GM21529 (cell line): ENCODE measurements around the gene SRPRB.
"Not testable (repeated sequence)": the region's sequence is repeated elsewhere in the genome, so short reads cannot be mapped to it uniquely, and the experiment has no call there.

ENCODE experiments used
- ATAC-seq: cut with Tn5 transposase; IDR thresholded peaks from one replicate; pipeline ENCODE4 v1.9.1; 2021; ENCODE audit not compliant: unreplicated experiment

Gene SRPRB

DNA sequence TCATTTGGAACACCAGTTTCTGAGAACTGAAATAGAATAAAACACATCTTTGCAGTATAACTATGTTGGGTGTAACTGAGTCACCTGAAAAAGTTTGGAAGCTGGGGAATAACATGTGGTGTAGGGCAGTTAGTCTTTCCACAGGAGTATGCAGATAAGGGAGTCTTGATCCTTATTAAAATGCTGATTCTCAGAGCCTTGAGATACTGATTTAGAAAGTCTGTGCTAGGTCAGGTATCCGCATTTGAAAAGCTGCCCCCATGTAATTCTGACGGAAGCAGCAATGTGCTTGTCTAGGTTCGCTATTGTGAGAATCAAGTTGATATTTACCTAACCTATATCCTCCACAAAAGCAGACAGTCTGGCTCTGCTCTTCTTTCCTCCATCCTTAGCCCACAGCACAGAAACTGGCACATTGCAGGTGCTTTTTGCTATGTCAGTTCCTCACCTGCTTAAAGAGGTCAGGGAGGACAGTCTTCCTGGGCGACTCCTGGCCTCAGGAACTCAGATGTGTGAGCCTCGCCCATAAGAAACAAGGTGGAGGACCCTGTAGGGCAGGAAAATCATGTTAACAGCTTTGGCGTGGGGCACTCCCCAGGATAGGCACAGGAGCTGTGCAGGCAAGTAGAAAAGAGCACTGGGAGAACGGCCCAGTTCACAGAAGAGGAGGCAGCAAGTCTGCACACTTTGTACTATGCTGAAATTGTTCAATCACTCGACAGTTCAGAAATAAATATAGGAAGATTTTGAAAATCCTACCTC lies 27.6 kb upstream of the SRPRB start:
- ATAC-seq = no peak

- no peak for ATAC-seq
These were observed 25.9 kb upstream of the SRPRB start for GRCh38 chr3:133779626-133780203.

GRCh38 chr3:133780756-133781155 lies 24.9 kb upstream of the SRPRB start:
- not testable (repeated sequence) for ATAC-seq

DNA sequence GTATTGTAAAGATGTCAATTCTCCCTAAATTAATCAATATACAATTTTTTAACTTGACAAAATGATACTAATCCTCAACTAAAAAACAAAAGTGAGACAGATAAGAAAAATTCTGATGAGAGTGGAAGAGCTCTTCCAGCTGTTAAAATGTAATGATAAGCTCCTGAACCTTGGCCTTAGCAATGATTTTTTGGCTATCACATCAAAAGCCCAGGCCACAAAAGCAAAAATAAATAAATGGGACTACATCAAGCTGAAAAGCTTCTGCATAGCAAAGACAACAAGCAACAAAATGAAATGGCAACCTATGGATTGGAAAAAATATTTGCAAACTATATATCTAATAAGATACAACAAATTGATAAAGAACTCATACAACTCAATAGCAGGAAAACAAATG lies 24.0 kb upstream of the SRPRB start:
- ATAC-seq = no peak

GRCh38 chr3:133782454-133782853 lies 23.2 kb upstream of the SRPRB start:
- ATAC-seq = no peak

- no peak for ATAC-seq
These were observed 21.9 kb upstream of the SRPRB start for GRCh38 chr3:133783762-133784161.

DNA sequence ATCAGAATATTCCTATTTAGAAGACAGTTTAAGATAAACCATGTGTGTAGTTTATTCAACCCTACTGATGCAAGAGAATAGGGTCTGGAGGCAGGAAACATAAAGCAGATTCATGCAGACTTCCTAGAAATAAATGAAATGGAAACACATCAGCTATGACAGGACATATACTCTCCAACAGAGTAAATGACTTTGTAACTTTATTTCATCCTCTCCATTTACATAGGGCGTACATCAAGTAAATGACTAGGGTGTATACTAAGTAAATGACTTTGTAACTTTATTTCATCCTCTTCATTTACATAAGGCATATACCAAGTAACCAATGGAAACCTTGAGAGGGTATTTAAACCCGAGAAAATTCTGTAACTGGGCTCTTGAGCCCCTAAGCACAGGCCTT lies 17.6 kb upstream of the SRPRB start:
- no peak for ATAC-seq

DNA sequence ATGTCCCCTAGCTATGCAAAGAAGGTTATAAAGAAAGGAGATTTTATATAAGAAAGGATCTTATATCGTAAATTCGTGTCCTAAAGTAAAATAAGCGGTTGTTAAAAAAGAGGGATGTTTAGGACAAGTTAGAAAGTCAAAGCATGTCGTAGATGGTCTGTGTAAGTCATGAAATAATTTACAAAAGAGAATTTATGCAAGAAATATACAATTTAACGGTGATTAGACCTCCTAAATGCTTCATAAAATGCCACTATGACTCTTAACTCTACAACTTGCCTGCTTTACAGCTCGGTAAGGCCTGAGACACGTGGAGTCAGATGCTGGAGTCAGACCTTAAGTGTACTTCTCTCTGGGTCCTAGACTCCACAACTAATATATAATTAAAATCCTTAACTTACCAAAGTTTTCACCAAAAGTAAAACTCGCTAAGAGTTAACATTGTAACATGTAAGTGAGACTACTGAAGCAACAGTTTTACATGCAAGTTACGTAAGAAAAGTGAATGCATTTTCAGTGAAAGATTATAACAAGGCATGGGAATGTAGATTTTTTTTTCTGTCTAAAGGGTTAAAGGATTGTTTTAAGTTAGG lies 13.3 kb upstream of the SRPRB start:
- ATAC-seq = no peak

DNA sequence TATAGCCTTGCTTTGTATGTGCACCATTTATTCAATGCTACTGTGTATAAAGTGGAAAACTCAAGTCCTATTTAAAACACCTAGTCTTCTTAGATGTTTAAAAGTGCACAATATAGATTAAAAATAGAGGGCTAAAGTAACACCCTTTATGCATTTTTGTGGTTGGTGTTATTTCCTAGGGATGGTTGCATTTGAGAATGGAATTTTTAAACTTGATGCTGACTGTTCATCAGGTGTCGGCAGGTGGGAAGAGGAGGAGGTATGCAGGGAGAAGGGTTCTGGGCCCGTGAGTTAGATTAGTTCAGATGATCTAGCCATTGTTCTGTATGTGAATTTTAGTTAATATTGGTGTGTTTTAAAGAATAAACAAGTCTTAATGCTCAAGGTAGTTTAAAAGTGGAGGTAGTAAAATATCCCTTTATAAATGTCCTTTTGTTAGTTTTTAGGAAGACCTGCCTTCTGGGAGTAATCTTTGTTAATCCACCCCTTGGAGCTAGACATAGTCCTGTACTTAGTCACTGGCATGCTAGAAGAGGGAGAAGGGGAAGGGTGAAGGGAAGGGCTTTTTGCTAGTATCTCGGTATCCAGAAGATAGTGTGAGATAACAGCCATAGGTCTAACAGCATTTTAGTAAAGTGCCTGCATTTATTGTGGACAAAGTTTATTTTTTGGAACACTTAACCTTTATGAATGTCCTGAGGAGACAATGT lies 8.1 kb upstream of the SRPRB start:
- ATAC-seq = no peak

DNA sequence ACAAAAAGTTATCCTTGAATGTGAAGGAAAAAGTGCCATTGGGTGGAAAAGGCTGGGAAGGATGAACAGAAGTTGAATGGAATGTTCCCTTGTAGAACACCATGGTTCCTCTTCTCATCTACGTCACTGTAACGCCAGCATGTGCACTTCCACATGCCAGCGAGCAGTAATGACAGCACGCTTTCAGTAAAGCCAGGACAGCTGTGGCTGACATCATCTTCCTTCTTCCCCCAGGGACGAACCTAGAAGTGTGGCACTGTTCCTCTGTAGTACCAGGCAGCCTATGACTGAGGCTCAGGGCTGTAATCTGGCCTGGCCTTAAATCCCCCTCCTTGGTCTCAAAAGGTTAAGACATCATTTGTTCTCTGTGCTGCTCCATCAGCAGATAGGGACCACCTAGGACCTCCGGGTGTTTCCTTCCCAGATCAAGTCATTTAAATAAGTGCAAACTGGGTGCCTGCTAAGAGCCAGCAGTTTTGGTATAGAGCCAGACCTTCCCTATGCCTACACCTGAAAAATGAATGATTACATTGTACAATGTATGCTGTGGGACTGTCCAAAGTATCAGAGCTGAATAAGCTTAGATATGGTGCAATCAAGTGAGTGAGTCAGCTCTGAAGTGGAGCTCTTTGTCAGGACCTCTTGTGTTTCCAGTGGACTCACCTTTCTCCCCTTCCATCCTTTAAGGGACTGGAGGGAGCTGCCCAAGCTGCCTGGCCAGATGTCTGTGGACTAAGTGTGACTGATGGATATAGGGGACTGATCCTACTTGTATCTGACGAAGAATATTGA lies 5.6 kb upstream of the SRPRB start:
- ATAC-seq = no peak

- ATAC-seq = no peak
These were observed 2.1 kb upstream of the SRPRB start for GRCh38 chr3:133803469-133803868.

GRCh38 chr3:133804896-133805295 lies 719 bp upstream of the SRPRB start:
- no peak for ATAC-seq

DNA sequence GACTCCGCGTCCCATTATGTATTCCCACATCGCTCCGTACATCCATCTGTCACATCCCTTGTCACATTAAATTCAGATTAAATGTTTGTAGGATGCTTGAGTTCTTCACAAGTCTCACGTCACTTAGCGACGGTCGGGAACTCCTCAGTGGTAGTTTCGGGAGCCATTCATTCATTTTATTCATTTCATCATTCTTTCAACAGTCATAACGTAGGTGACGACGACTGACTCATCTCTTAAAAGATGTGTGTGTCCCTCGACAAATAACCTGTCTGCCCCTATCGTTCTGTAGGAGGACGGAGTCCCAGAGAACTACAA lies 272 bp upstream of the SRPRB start:
- no peak for ATAC-seq

GRCh38 chr3:133812872-133813271 lies 7.3 kb downstream of the SRPRB start:
- no peak for ATAC-seq

DNA sequence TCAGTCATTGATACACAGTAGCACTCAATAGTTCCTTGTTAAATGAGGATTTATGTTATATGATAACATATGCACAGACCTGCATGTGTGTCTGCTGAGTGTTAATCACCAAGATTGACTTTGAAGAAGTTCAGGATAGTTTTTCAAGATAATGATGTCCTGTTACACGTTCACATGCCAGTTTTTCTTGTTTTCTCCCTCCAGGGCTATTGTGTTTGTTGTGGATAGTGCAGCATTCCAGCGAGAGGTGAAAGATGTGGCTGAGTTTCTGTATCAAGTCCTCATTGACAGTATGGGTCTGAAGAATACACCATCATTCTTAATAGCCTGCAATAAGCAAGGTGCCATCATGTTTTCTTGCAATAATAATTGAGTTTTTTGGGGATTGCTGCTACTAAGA lies 9.8 kb downstream of the SRPRB start:
- no peak for ATAC-seq

GRCh38 chr3:133820129-133820528 lies 14.5 kb downstream of the SRPRB start:
- no peak for ATAC-seq

- ATAC-seq = no peak
These were observed 15.5 kb downstream of the SRPRB start for GRCh38 chr3:133820889-133821675.

DNA sequence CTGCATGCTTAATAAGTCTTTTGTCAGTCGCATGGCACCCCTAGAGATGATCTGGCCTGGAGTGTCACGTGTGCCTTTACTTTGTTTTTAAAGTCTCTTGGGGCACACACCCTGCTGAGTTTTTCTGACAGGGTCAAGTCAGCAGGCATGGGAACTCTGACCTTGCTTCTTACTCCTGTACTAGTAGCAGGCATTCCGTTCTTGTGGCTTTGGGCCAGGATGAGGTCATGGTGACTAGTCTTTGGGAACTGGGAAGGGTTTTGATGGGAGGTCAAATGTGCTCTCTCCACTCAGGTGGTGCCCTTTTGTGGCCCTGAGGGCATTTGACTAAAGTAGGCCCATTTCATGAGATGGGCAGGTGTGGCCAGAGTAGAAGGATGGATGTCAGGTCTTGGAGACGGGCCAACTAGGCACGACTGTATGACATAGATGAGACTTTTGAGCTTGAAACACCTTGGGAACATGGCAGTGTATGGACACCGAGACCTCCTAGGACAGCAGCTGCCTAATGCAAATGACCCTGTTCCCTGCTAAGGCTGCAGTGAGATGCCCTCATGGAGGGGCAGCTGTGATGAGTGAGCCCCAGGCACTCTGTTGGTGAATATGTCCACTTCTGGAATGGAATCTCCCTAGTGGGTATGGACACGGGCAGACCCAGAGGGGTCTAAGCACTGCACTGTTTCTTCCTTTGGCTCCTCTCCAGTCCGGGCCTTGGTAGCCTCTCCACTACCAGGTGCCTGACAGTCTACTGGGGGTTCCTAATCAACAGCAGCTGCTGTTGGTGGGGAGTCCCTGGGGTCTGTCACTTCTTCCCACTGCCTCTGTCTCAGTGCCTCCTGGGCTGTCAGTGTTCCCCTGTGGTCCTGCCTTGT lies 16.4 kb downstream of the SRPRB start:
- no peak for ATAC-seq

GRCh38 chr3:133824961-133825485 lies 19.4 kb downstream of the SRPRB start:
- ATAC-seq = no peak
